Liver (tissue), 3 donors: Measurements from ENCODE around the gene WDR48.

Experiments
- CTCF ChIP-seq: fragments of 150-350 bp; IDR thresholded peaks from 2 replicates; pipeline ENCODE4 v1.5.1; 2017; ENCODE audit warnings: improper control_type of control experiment, low read depth, low read length; ENCODE audit not compliant: missing input control
- FOXA1 ChIP-seq: IDR thresholded peaks from 2 replicates; pipeline ENCODE4 v1.6.1; 2016; ENCODE audit warnings: antibody characterized with exemption
- GABPA ChIP-seq, 2 donors: IDR thresholded peaks in 1 of 2; conservative IDR thresholded peaks in 1 of 2; 2 replicates each; pipeline ENCODE4 v1.6.1; 2016; ENCODE audit warnings: antibody characterized with exemption in 2 of 2, mild to moderate bottlenecking in 1 of 2, moderate library complexity in 1 of 2
- HNF4A ChIP-seq, 2 donors: conservative IDR thresholded peaks; 2 replicates each; pipeline ENCODE4 v1.6.1; 2016; ENCODE audit warnings: antibody characterized with exemption in 2 of 2, mild to moderate bottlenecking in 2 of 2
- JUND ChIP-seq, 2 donors: IDR thresholded peaks; 2 replicates each; pipeline ENCODE4 v1.6.1; 2016; ENCODE audit warnings: antibody characterized with exemption in 2 of 2
- RAD21 ChIP-seq, 2 donors: IDR thresholded peaks; 2 replicates each; pipeline ENCODE4 v1.6.1; 2016; ENCODE audit warnings: antibody characterized with exemption in 2 of 2, mild to moderate bottlenecking in 2 of 2
- SP1 ChIP-seq: IDR thresholded peaks from 2 replicates; pipeline ENCODE4 v1.6.1; 2018; ENCODE audit warnings: antibody characterized with exemption, mild to moderate bottlenecking
- TAF1 ChIP-seq: conservative IDR thresholded peaks from 2 replicates; pipeline ENCODE4 v1.6.1; 2016; ENCODE audit warnings: antibody characterized with exemption, mild to moderate bottlenecking
- YY1 ChIP-seq: IDR thresholded peaks from 2 replicates; pipeline ENCODE4 v1.6.1; 2016; ENCODE audit warnings: antibody characterized with exemption, mild to moderate bottlenecking
- TF ChIP-seq, protein P1 (sequence below): IDR thresholded peaks from 2 replicates; pipeline ENCODE4 v1.6.1; 2016; ENCODE audit warnings: antibody characterized with exemption
- TF ChIP-seq, protein P2 (sequence below): IDR thresholded peaks from 2 replicates; pipeline ENCODE4 v1.6.1; 2016; ENCODE audit warnings: antibody characterized with exemption, mild to moderate bottlenecking
- donor health status: healthy.
- donor health status: healthy.

- no peak for TF ChIP-seq CTCF
- no peak for TF ChIP-seq YY1
- TF ChIP-seq HNF4A (conservative IDR thresholded peaks at IDR 0.05) = no peak
- TF ChIP-seq, protein P1, sequence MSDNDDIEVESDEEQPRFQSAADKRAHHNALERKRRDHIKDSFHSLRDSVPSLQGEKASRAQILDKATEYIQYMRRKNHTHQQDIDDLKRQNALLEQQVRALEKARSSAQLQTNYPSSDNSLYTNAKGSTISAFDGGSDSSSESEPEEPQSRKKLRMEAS = no peak
- no peak for TF ChIP-seq RAD21 (IDR thresholded peaks at IDR 0.05)
- TF ChIP-seq TAF1 = no peak
- TF ChIP-seq FOXA1 = no peak
- TF ChIP-seq, protein P2, sequence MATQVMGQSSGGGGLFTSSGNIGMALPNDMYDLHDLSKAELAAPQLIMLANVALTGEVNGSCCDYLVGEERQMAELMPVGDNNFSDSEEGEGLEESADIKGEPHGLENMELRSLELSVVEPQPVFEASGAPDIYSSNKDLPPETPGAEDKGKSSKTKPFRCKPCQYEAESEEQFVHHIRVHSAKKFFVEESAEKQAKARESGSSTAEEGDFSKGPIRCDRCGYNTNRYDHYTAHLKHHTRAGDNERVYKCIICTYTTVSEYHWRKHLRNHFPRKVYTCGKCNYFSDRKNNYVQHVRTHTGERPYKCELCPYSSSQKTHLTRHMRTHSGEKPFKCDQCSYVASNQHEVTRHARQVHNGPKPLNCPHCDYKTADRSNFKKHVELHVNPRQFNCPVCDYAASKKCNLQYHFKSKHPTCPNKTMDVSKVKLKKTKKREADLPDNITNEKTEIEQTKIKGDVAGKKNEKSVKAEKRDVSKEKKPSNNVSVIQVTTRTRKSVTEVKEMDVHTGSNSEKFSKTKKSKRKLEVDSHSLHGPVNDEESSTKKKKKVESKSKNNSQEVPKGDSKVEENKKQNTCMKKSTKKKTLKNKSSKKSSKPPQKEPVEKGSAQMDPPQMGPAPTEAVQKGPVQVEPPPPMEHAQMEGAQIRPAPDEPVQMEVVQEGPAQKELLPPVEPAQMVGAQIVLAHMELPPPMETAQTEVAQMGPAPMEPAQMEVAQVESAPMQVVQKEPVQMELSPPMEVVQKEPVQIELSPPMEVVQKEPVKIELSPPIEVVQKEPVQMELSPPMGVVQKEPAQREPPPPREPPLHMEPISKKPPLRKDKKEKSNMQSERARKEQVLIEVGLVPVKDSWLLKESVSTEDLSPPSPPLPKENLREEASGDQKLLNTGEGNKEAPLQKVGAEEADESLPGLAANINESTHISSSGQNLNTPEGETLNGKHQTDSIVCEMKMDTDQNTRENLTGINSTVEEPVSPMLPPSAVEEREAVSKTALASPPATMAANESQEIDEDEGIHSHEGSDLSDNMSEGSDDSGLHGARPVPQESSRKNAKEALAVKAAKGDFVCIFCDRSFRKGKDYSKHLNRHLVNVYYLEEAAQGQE = no peak
- no peak for TF ChIP-seq SP1
- TF ChIP-seq GABPA (IDR thresholded peaks at IDR 0.05 in 1 of 2, conservative IDR thresholded peaks at IDR 0.05 in 1 of 2) = no peak
- TF ChIP-seq JUND (IDR thresholded peaks at IDR 0.05) = no peak
These were observed 15.5 kb downstream of the WDR48 start for GRCh38 chr3:39067286-39067685.
